GM20000 (cell line): ENCODE data around the gene FAF2.
"Not testable (repeated sequence)": the region's sequence is repeated elsewhere in the genome, so short reads cannot be mapped to it uniquely, and the experiment has no call there.

ENCODE experiments used
- DNase-seq: peaks from one replicate; pipeline ENCODE4 v3.0.0; 2012; ENCODE audit warnings: low spot score
- CTCF ChIP-seq: IDR thresholded peaks from 2 replicates; pipeline ENCODE4 v1.5.1; 2012; ENCODE audit warnings: mild to moderate bottlenecking, control low read depth; ENCODE audit errors: extremely low read depth, missing control alignments

Gene FAF2

GRCh38 chr5:176549871-176550270 lies 101.7 kb downstream of the FAF2 start:
- no peak for TF ChIP-seq CTCF
- no peak for DNase-seq

- no peak for TF ChIP-seq CTCF
- DNase-seq, result no peak
These were observed 102.2 kb downstream of the FAF2 start for GRCh38 chr5:176550275-176550831.

GRCh38 chr5:176550937-176551336 lies 102.8 kb downstream of the FAF2 start:
- DNase-seq, result not testable (repeated sequence)

GRCh38 chr5:176552332-176552869 lies 104.2 kb downstream of the FAF2 start:
- no peak for TF ChIP-seq CTCF
- no peak for DNase-seq

- no peak for DNase-seq
- TF ChIP-seq CTCF, result no peak
These were observed 105.3 kb downstream of the FAF2 start for GRCh38 chr5:176553260-176554085.

- TF ChIP-seq CTCF, result no peak
- no peak for DNase-seq
These were observed 109.7 kb downstream of the FAF2 start for GRCh38 chr5:176557846-176558245.
